ENCODE data around the gene OBP2A. TPM values are rescaled to one million over a fixed set of nuclear protein-coding genes. Genes with fewer than 3 reads are reported as not detected.
"Not testable (repeated sequence)": the region's sequence is repeated elsewhere in the genome, so short reads cannot be mapped to it uniquely, and the experiment has no call there.

Gene OBP2A
- total RNA-seq, 2 donors from 2014 or later: not detected

GRCh38 chr9:135508211-135508820 is 37.6 kb upstream of the OBP2A start:
- peaks cover 0 to 10% of the 10 kb centered on the region in 2 donors for H3K9me3 ChIP-seq
- no peak for TF ChIP-seq CTCF (IDR thresholded peaks at IDR 0.05)

DNA sequence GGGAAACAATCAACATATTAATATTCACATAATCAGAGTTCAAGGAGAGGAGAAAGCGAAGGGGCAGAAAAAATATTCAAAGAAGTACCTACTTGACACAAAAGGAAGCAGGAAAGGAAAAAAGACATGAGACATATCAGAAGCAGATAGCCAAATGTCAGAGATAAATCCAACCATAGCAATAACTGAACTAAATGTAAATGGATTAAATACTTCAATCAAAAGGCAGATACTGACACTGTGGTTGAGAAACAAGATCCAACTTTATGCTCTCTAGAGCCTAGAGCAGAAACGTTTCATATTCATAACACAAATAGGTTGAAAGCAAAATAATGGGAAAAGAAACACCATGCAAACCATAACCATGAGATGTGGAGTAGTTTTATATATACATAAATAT is 36.5 kb upstream of the OBP2A start:
- Histone ChIP-seq H3K27me3 (no peaks in the 10 kb centered on the region), H3K9me3 (peaks cover 0 to 10% of the 10 kb centered on the region in 2 donors), H3K27ac (no peak overlapping the region), H3K36me3 (peaks cover under 1% of the 10 kb centered on the region), H3K4me1 (peaks cover 0 to 6% of the 10 kb centered on the region in 2 donors), H3K4me3 (no peak overlapping the region)
- DNase-seq (ENCODE audit: low spot score): no peak
- no peak for TF ChIP-seq CTCF (IDR thresholded peaks at IDR 0.05)

More at GRCh38 chr9:135508211-135508820, 37.6 kb upstream of the OBP2A start:
- no peak overlapping the region for H3K4me3 ChIP-seq
- no peak overlapping the region for H3K27ac ChIP-seq
- peaks cover 0 to 7% of the 10 kb centered on the region in 2 donors for H3K4me1 ChIP-seq
- H3K27me3 ChIP-seq: no peaks in the 10 kb centered on the region
- peaks cover 12% of the 10 kb centered on the region for H3K36me3 ChIP-seq
- DNase-seq (ENCODE audit: low spot score): no peak

DNA sequence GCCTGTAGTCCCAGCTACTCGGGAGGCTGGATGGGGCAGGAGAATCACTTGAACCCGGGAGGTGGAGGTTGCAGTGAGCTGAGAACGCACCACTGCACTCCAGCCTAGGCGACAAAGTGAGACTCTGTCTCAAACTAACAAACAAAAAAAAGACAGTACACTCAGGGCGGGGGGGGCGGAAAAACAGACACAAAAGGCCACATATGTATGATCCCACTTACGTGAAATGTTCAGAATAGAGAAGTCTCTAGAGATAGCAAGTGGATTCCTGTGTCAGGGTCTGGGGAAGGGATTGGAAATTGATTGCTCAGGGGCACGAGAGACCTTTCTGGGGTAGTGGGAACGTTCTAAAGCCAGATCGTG is 33.7 kb upstream of the OBP2A start:
- H3K27ac ChIP-seq: no peak overlapping the region
- no peak overlapping the region for H3K4me3 ChIP-seq
- TF ChIP-seq CTCF (IDR thresholded peaks at IDR 0.05): no peak
- DNase-seq (ENCODE audit: low spot score): no peak
- no peaks in the 10 kb centered on the region for H3K4me1 ChIP-seq
- H3K36me3 ChIP-seq: no peaks in the 10 kb centered on the region
- peaks cover 0 to 10% of the 10 kb centered on the region in 2 donors for H3K9me3 ChIP-seq
- H3K27me3 ChIP-seq: no peaks in the 10 kb centered on the region

- DNase-seq (ENCODE audit: low spot score): no peak
- TF ChIP-seq CTCF (IDR thresholded peaks at IDR 0.05): no peak
- no peaks in the 10 kb centered on the region for H3K36me3 ChIP-seq
- H3K9me3 ChIP-seq: peaks cover 0 to 10% of the 10 kb centered on the region in 2 donors
- H3K27ac ChIP-seq: no peak overlapping the region
- no peak overlapping the region for H3K4me3 ChIP-seq
- no peaks in the 10 kb centered on the region for H3K27me3 ChIP-seq
- H3K4me1 ChIP-seq: no peaks in the 10 kb centered on the region
Measured at GRCh38 chr9:135512904-135513303, 33.0 kb upstream of the OBP2A start.

DNA sequence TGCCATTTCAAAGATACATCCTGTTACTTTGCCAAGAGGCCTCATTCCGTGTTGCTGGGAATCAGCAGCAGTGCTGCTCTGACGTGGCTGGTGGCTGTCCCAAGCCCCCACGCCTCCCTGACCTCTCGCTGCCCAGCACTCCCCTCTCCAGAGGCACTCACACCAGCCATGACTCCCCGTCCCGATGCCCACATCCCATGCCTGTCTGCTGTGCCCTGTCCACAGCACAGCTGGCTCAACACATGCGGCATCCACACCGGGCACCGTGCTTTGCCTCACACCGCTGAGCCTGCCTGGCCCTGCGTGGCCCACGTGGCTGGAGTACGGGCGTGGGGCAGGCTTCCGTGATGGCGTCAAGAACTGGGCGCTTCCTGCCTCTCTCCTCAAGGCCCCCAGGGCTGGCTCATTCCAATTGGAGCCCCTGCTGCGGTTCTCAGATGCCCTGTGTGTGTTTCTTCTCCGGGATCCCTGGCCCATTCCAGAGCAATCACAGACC is 32.5 kb upstream of the OBP2A start:
- no peak for DNase-seq (ENCODE audit: low spot score)
- Histone ChIP-seq H3K4me3 (no peak overlapping the region), H3K9me3 (peaks cover 0 to 10% of the 10 kb centered on the region in 2 donors), H3K36me3 (no peaks in the 10 kb centered on the region), H3K4me1 (no peaks in the 10 kb centered on the region), H3K27me3 (no peaks in the 10 kb centered on the region), H3K27ac (no peak overlapping the region)
- TF ChIP-seq CTCF (IDR thresholded peaks at IDR 0.05): no peak

- H3K27ac ChIP-seq; DNase-seq (ENCODE audit: low spot score); H3K9me3 ChIP-seq; H3K27me3 ChIP-seq; H3K36me3 ChIP-seq; H3K4me3 ChIP-seq; H3K4me1 ChIP-seq: not testable (repeated sequence)
Measured at GRCh38 chr9:135513906-135514305, 32.0 kb upstream of the OBP2A start.

Measured in right atrium auricular region (tissue), 2 donors.